HG02884 (cell line): ENCODE data around the gene MEIS2.

Experiments
- ATAC-seq: cut with Tn5 transposase; IDR thresholded peaks from one replicate; pipeline ENCODE4 v1.9.1; 2021; ENCODE audit warnings: mild to moderate bottlenecking, moderate library complexity; ENCODE audit not compliant: unreplicated experiment

Gene MEIS2

GRCh38 chr15:36904715-36905114 is 195.6 kb downstream of the MEIS2 start:
- ATAC-seq: no peak

GRCh38 chr15:36903922-36904556 is 196.3 kb downstream of the MEIS2 start:
- no peak for ATAC-seq

- no peak for ATAC-seq
These were observed 197.2 kb downstream of the MEIS2 start for GRCh38 chr15:36903195-36903594.

GRCh38 chr15:36901012-36901411 is 199.3 kb downstream of the MEIS2 start:
- no peak for ATAC-seq

- ATAC-seq: no peak
These were observed 200.7 kb downstream of the MEIS2 start for GRCh38 chr15:36899696-36900095.

- no peak for ATAC-seq
These were observed 201.7 kb downstream of the MEIS2 start for GRCh38 chr15:36898536-36899126.

- ATAC-seq: no peak
These were observed 202.5 kb downstream of the MEIS2 start for GRCh38 chr15:36897834-36898233.

- no peak for ATAC-seq
These were observed 203.4 kb downstream of the MEIS2 start for GRCh38 chr15:36896949-36897348.

- ATAC-seq: no peak
These were observed 206.3 kb downstream of the MEIS2 start for GRCh38 chr15:36894075-36894474.

GRCh38 chr15:36893276-36893675 is 207.1 kb downstream of the MEIS2 start:
- ATAC-seq: no peak

- ATAC-seq: no peak
These were observed 212.0 kb downstream of the MEIS2 start for GRCh38 chr15:36888011-36888992.

GRCh38 chr15:36887214-36887961 is 213.0 kb downstream of the MEIS2 start:
- no peak for ATAC-seq

GRCh38 chr15:36886701-36887100 is 213.6 kb downstream of the MEIS2 start:
- no peak for ATAC-seq

GRCh38 chr15:36886191-36886590 is 214.2 kb downstream of the MEIS2 start:
- ATAC-seq: no peak

- ATAC-seq: no peak
These were observed 214.6 kb downstream of the MEIS2 start for GRCh38 chr15:36885771-36886170.

GRCh38 chr15:36884936-36885635 is 215.3 kb downstream of the MEIS2 start:
- no peak for ATAC-seq

- ATAC-seq: no peak
These were observed 215.9 kb downstream of the MEIS2 start for GRCh38 chr15:36884518-36884875.

GRCh38 chr15:36883713-36884517 is 216.4 kb downstream of the MEIS2 start:
- peak; percentile 89 for ATAC-seq

- ATAC-seq: no peak
These were observed 217.7 kb downstream of the MEIS2 start for GRCh38 chr15:36882487-36883131.
